OCI-LY7 (cell line): Measurements from ENCODE around the gene SGF29.
"Not testable (repeated sequence)": the region's sequence is repeated elsewhere in the genome, so short reads cannot be mapped to it uniquely, and the experiment has no call there.

ENCODE experiments used
- EZH2phosphoT487 ChIP-seq: fragments of 200-600 bp; sonication (generic); IDR thresholded peaks from 2 replicates; pipeline ENCODE4 v1.6.1; 2018; ENCODE audit warnings: low read depth, borderline replicate concordance, mild to moderate bottlenecking, mixed run types, antibody characterized with exemption, low read length, moderate library complexity, mixed read lengths
- TF ChIP-seq, protein P1 (sequence below): fragments of 200-600 bp; sonication (generic); conservative IDR thresholded peaks from 2 replicates; pipeline ENCODE4 v1.5.1; 2014; ENCODE audit warnings: mild to moderate bottlenecking, antibody characterized with exemption, low read length, moderate library complexity, mixed read lengths

DNA sequence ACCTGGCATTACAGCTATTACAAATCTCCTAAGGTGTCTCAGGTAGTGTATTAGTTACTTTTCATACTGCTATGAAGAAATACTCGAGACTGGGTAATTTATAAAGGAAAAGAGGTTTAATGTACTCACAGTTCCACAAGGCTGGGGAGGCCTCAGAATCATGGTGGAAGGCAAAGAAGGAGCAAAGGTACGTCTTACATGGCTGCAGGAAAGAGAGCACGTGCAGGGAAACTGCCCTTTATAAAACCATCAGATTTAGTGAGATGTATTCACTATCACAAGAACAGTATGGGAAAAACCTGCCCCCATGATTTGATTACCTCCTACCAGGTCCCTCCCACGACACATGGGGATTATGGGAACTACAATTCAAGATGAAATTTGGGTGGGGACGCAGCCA is 77.2 kb downstream of the SGF29 start:
- TF ChIP-seq, protein P1, sequence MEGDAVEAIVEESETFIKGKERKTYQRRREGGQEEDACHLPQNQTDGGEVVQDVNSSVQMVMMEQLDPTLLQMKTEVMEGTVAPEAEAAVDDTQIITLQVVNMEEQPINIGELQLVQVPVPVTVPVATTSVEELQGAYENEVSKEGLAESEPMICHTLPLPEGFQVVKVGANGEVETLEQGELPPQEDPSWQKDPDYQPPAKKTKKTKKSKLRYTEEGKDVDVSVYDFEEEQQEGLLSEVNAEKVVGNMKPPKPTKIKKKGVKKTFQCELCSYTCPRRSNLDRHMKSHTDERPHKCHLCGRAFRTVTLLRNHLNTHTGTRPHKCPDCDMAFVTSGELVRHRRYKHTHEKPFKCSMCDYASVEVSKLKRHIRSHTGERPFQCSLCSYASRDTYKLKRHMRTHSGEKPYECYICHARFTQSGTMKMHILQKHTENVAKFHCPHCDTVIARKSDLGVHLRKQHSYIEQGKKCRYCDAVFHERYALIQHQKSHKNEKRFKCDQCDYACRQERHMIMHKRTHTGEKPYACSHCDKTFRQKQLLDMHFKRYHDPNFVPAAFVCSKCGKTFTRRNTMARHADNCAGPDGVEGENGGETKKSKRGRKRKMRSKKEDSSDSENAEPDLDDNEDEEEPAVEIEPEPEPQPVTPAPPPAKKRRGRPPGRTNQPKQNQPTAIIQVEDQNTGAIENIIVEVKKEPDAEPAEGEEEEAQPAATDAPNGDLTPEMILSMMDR: not testable (repeated sequence)
- TF ChIP-seq EZH2phosphoT487: not testable (repeated sequence)
